OCI-LY7 (cell line): Measurements from ENCODE around the gene ENTPD1.

Experiments used
- CTCF ChIP-seq: fragments of 200-600 bp; sonication (generic); conservative IDR thresholded peaks from 2 replicates; pipeline ENCODE4 v1.5.1; 2014; ENCODE audit warnings: mild to moderate bottlenecking, antibody characterized with exemption, low read length, moderate library complexity, mixed read lengths
- EZH2phosphoT487 ChIP-seq: fragments of 200-600 bp; sonication (generic); IDR thresholded peaks from 2 replicates; pipeline ENCODE4 v1.6.1; 2018; ENCODE audit warnings: low read depth, borderline replicate concordance, mild to moderate bottlenecking, mixed run types, antibody characterized with exemption, low read length, moderate library complexity, mixed read lengths

- TF ChIP-seq CTCF (no peak), EZH2phosphoT487 (no peak)
Observed at GRCh38 chr10:95889830-95890229, 133.9 kb downstream of the ENTPD1 start.
